Measurements from ENCODE around the gene RNF17.

DNA sequence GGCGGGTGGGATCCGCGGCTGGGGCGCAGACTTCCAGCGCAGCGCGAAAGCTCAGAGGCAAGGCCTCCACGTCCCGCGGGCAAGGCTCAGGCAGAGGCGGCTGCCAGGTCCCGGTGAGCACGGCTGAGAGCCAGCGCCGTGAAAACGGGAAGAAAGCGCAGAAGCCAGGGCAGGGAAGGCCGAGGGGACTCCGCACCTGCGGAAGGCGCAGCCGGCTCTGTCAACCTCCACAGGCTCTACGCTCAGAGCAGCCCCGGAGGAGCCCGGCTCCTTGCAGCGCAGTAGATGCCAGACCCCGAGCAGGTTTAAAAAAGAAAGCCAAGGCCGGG lies 131.0 kb downstream of the RNF17 start:
- TF ChIP-seq ZNF274 (IDR thresholded peaks at IDR 0.05; ENCODE audit: low read depth, low read length): no peak
- TF ChIP-seq YY1 (IDR thresholded peaks at IDR 0.05; ENCODE audit: insufficient read depth, insufficient read length): no peak
- TF ChIP-seq SUZ12 (IDR thresholded peaks at IDR 0.05; ENCODE audit: extremely low read depth, insufficient read depth, insufficient read length): no peak
